GM12874 (cell line): ENCODE results near the gene STARD3NL.

Experiments
- TF ChIP-seq, protein P1 (sequence below): IDR thresholded peaks from 2 replicates; pipeline ENCODE4 v1.5.1; 2011; ENCODE audit warnings: low read depth, mild to moderate bottlenecking, control low read depth, low read length, moderate library complexity; ENCODE audit not compliant: insufficient read depth

The STARD3NL gene

DNA sequence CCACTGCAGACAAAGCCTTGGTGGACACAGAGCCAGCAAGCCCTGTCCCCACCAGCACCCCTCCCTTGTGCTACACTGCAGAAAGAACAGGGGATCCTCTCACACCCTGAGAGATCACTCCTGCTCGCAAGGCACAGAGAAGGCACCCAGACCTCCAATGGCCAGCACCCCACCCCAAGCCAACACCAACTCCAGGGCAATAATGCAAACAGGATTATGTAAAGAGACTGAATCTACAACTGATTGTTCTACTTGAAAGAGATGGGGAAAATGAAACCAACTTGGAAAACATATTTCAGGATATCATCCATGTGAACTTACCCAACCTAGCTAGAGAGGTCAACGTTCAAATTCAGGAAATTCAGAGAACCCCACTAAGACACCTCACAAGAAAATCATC is 26.5 kb upstream of the STARD3NL start:
- TF ChIP-seq, protein P1, sequence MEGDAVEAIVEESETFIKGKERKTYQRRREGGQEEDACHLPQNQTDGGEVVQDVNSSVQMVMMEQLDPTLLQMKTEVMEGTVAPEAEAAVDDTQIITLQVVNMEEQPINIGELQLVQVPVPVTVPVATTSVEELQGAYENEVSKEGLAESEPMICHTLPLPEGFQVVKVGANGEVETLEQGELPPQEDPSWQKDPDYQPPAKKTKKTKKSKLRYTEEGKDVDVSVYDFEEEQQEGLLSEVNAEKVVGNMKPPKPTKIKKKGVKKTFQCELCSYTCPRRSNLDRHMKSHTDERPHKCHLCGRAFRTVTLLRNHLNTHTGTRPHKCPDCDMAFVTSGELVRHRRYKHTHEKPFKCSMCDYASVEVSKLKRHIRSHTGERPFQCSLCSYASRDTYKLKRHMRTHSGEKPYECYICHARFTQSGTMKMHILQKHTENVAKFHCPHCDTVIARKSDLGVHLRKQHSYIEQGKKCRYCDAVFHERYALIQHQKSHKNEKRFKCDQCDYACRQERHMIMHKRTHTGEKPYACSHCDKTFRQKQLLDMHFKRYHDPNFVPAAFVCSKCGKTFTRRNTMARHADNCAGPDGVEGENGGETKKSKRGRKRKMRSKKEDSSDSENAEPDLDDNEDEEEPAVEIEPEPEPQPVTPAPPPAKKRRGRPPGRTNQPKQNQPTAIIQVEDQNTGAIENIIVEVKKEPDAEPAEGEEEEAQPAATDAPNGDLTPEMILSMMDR = no peak

GRCh38 chr7:38153515-38153914 is 24.5 kb upstream of the STARD3NL start:
- TF ChIP-seq, protein P1 = no peak

- TF ChIP-seq, protein P1 = no peak
These were observed 23.8 kb upstream of the STARD3NL start for GRCh38 chr7:38154278-38154677.

DNA sequence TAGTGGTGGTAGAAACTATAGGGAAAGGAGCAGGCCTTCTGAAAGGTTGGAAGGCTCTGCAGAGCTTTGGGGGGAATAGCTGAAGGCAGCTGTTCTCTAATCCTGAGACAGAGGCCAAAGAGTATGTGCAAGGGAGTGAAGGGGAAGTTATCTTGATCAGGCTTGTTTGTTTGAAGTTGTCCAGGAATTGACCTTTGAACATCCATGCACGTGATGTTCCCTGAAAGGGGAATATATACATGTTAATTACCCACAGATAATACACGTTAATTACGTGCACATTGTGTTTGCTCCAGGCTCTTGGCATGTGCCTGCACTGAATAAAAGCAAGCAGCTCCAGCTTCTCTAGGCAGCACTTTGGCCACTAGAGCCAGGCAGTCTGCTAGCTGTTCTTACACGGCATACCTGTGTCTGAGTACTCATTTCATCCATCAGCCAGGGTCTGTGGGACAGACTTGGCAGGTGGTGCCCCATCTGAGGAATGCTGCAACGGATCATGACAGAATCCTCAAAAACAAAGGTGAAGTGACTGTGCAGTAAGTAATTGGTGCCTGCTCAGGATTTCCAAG is 18.0 kb upstream of the STARD3NL start:
- TF ChIP-seq, protein P1 = no peak

DNA sequence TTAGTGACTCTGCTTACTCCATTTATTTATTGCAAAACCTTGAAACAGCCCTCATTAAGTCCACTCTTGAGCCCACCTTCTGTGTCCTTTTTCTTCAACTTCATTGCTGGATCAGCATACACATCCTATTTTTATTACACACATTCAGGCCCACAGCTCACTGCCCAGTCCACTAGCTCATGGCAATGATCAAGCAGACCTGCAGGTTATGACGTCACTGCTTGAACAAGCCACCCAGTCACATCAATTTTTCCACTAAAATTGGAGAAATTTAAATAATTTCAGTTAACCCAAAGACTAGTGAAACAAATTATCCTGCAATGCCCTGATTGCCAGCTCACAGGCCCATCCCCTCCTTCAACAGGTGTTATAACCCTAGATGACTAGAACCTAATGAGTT is 16.0 kb upstream of the STARD3NL start:
- TF ChIP-seq, protein P1 = no peak

GRCh38 chr7:38163671-38164070 is 14.4 kb upstream of the STARD3NL start:
- TF ChIP-seq, protein P1 = no peak

GRCh38 chr7:38168890-38169570 is 9.0 kb upstream of the STARD3NL start:
- TF ChIP-seq, protein P1 = no peak
